Measurements from ENCODE around the gene BCL2L2.

DNA sequence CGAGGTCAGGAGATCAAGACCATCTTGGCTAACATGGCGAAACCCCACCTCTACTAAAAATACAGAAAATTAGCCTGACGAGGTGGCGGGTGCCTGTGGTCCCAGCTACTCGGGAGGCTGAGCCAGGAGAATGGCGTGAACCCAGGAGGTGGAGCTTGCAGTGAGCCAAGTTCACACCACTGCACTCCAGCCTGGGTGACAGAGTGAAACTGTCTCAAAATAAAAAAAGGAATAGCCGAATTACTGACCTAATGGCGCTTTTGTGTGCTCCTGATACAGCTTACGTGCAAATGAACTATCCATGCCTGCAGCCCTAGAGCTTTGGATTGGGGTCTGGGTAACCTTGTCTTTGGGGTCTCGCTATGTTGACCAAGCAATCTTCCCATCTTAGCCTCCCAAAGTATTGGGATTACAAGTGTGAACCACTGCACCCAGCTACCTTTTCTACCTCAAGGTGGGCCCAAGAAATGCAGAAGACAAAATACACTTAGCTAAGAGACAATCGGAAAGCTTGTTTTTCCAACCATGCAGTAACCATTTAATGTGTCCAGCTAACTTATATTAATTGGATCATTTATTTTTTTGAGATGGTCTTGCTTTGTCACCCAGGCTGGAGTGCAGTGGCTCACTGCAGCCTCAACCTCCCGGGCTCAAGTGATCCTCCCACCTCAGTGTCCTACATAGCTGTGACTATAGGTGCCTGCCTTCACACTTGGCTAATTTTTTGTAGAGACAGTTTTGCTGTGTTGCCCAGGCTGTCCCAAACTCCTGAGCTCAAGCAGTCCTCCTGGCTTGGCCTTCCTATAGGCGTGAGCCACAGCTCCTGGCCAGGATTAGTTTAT lies 20.1 kb downstream of the BCL2L2 start:
- TF ChIP-seq, protein P1, sequence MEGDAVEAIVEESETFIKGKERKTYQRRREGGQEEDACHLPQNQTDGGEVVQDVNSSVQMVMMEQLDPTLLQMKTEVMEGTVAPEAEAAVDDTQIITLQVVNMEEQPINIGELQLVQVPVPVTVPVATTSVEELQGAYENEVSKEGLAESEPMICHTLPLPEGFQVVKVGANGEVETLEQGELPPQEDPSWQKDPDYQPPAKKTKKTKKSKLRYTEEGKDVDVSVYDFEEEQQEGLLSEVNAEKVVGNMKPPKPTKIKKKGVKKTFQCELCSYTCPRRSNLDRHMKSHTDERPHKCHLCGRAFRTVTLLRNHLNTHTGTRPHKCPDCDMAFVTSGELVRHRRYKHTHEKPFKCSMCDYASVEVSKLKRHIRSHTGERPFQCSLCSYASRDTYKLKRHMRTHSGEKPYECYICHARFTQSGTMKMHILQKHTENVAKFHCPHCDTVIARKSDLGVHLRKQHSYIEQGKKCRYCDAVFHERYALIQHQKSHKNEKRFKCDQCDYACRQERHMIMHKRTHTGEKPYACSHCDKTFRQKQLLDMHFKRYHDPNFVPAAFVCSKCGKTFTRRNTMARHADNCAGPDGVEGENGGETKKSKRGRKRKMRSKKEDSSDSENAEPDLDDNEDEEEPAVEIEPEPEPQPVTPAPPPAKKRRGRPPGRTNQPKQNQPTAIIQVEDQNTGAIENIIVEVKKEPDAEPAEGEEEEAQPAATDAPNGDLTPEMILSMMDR (conservative IDR thresholded peaks at IDR 0.05), result no peak
- TF ChIP-seq EZH2 (IDR thresholded peaks at IDR 0.05; ENCODE audit: low read depth), result no peak

All from PC-9 (cell line).